ENCODE measurements around the gene SGCG.
"Not testable (repeated sequence)": the region's sequence is repeated elsewhere in the genome, so short reads cannot be mapped to it uniquely, and the experiment has no call there.

The SGCG gene

GRCh38 chr13:23288995-23289394 lies 108.2 kb downstream of the SGCG start:
- peak overlapping the region; percentile 46 for H3K4me3 ChIP-seq (ENCODE audit: low read length)
- no peaks in the 10 kb centered on the region for H3K36me3 ChIP-seq (ENCODE audit: control insufficient read depth, insufficient read depth, low read length, severe bottlenecking)
- H3K9ac ChIP-seq (ENCODE audit: low read length): no peak overlapping the region
- peaks cover 25% of the 10 kb centered on the region for H3K4me1 ChIP-seq (ENCODE audit: control insufficient read depth, insufficient read depth, low read length)
- H3K27me3 ChIP-seq (replicated peaks; ENCODE audit: control insufficient read depth, insufficient read depth, low read length): no peaks in the 10 kb centered on the region
- no peak for DNase-seq (ENCODE audit: low read depth)
- no peaks in the 10 kb centered on the region for H3K9me3 ChIP-seq (ENCODE audit: control insufficient read depth, low read length)

GRCh38 chr13:23289917-23290357 lies 109.2 kb downstream of the SGCG start:
- no peak overlapping the region for H3K4me3 ChIP-seq (ENCODE audit: low read length)

GRCh38 chr13:23292586-23292985 lies 111.8 kb downstream of the SGCG start:
- Histone ChIP-seq H3K27me3 (replicated peaks; ENCODE audit: control insufficient read depth, insufficient read depth, low read length) (no peaks in the 10 kb centered on the region), H3K4me1 (ENCODE audit: control insufficient read depth, insufficient read depth, low read length) (peaks cover 33% of the 10 kb centered on the region), H3K9me3 (ENCODE audit: control insufficient read depth, low read length) (no peaks in the 10 kb centered on the region), H3K9ac (ENCODE audit: low read length) (no peak overlapping the region), H3K4me3 (ENCODE audit: low read length) (no peak overlapping the region), H3K36me3 (ENCODE audit: control insufficient read depth, insufficient read depth, low read length, severe bottlenecking) (no peaks in the 10 kb centered on the region)
- DNase-seq (ENCODE audit: low read depth): peak; percentile 51

More at GRCh38 chr13:23289917-23290357, 109.2 kb downstream of the SGCG start:
- H3K27me3 ChIP-seq (replicated peaks; ENCODE audit: control insufficient read depth, insufficient read depth, low read length): no peaks in the 10 kb centered on the region
- peaks cover 33% of the 10 kb centered on the region for H3K4me1 ChIP-seq (ENCODE audit: control insufficient read depth, insufficient read depth, low read length)
- H3K9ac ChIP-seq (ENCODE audit: low read length): no peak overlapping the region
- no peaks in the 10 kb centered on the region for H3K36me3 ChIP-seq (ENCODE audit: control insufficient read depth, insufficient read depth, low read length, severe bottlenecking)
- no peaks in the 10 kb centered on the region for H3K9me3 ChIP-seq (ENCODE audit: control insufficient read depth, low read length)
- DNase-seq (ENCODE audit: low read depth): peak; percentile 12

GRCh38 chr13:23314837-23315236 lies 134.1 kb downstream of the SGCG start:
- DNase-seq (ENCODE audit: low read depth); H3K36me3 ChIP-seq (ENCODE audit: control insufficient read depth, insufficient read depth, low read length, severe bottlenecking); H3K9ac ChIP-seq (ENCODE audit: low read length); H3K9me3 ChIP-seq (ENCODE audit: control insufficient read depth, low read length); H3K27me3 ChIP-seq (replicated peaks; ENCODE audit: control insufficient read depth, insufficient read depth, low read length); H3K4me3 ChIP-seq (ENCODE audit: low read length): not testable (repeated sequence)
- peaks cover 11% of the 10 kb centered on the region for H3K4me1 ChIP-seq (ENCODE audit: control insufficient read depth, insufficient read depth, low read length)

GRCh38 chr13:23319883-23320224 lies 139.1 kb downstream of the SGCG start:
- H3K4me1 ChIP-seq (ENCODE audit: control insufficient read depth, insufficient read depth, low read length): peaks cover 36% of the 10 kb centered on the region
- peak overlapping the region; percentile 73 for H3K4me3 ChIP-seq (ENCODE audit: low read length)
- H3K36me3 ChIP-seq (ENCODE audit: control insufficient read depth, insufficient read depth, low read length, severe bottlenecking): no peaks in the 10 kb centered on the region
- H3K27me3 ChIP-seq (replicated peaks; ENCODE audit: control insufficient read depth, insufficient read depth, low read length): no peaks in the 10 kb centered on the region
- no peaks in the 10 kb centered on the region for H3K9me3 ChIP-seq (ENCODE audit: control insufficient read depth, low read length)
- peak overlapping the region; percentile 75 for H3K9ac ChIP-seq (ENCODE audit: low read length)
- no peak for DNase-seq (ENCODE audit: low read depth)

- no peak for DNase-seq (ENCODE audit: low read depth)
- Histone ChIP-seq H3K27me3 (replicated peaks; ENCODE audit: control insufficient read depth, insufficient read depth, low read length) (no peaks in the 10 kb centered on the region), H3K4me3 (ENCODE audit: low read length) (peak overlapping the region; percentile 78), H3K9ac (ENCODE audit: low read length) (peak overlapping the region; percentile 75), H3K36me3 (ENCODE audit: control insufficient read depth, insufficient read depth, low read length, severe bottlenecking) (no peaks in the 10 kb centered on the region), H3K4me1 (ENCODE audit: control insufficient read depth, insufficient read depth, low read length) (peaks cover 36% of the 10 kb centered on the region), H3K9me3 (ENCODE audit: control insufficient read depth, low read length) (no peaks in the 10 kb centered on the region)
Observed at GRCh38 chr13:23320926-23321534, 140.3 kb downstream of the SGCG start.

- Histone ChIP-seq H3K27me3 (replicated peaks; ENCODE audit: control insufficient read depth, insufficient read depth, low read length) (no peaks in the 10 kb centered on the region), H3K9me3 (ENCODE audit: control insufficient read depth, low read length) (no peaks in the 10 kb centered on the region), H3K9ac (ENCODE audit: low read length) (peak overlapping the region; percentile 75), H3K4me3 (ENCODE audit: low read length) (peak overlapping the region; percentile 78), H3K4me1 (ENCODE audit: control insufficient read depth, insufficient read depth, low read length) (peaks cover 36% of the 10 kb centered on the region), H3K36me3 (ENCODE audit: control insufficient read depth, insufficient read depth, low read length, severe bottlenecking) (no peaks in the 10 kb centered on the region)
- peak; percentile 98 for DNase-seq (ENCODE audit: low read depth)
Observed at GRCh38 chr13:23321535-23322241, 140.9 kb downstream of the SGCG start.

GRCh38 chr13:23322353-23323336 lies 141.9 kb downstream of the SGCG start:
- Histone ChIP-seq H3K27me3 (replicated peaks; ENCODE audit: control insufficient read depth, insufficient read depth, low read length) (no peaks in the 10 kb centered on the region), H3K4me3 (ENCODE audit: low read length) (peak overlapping the region; percentile 78), H3K9ac (ENCODE audit: low read length) (peak overlapping the region; percentile 75), H3K36me3 (ENCODE audit: control insufficient read depth, insufficient read depth, low read length, severe bottlenecking) (no peaks in the 10 kb centered on the region), H3K4me1 (ENCODE audit: control insufficient read depth, insufficient read depth, low read length) (peaks cover 36% of the 10 kb centered on the region), H3K9me3 (ENCODE audit: control insufficient read depth, low read length) (no peaks in the 10 kb centered on the region)
- no peak for DNase-seq (ENCODE audit: low read depth)

- DNase-seq (ENCODE audit: low read depth): no peak
- Histone ChIP-seq H3K4me3 (ENCODE audit: low read length) (no peak overlapping the region), H3K9me3 (ENCODE audit: control insufficient read depth, low read length) (no peaks in the 10 kb centered on the region)
Observed at GRCh38 chr13:23323946-23324709, 143.3 kb downstream of the SGCG start.

GRCh38 chr13:23325191-23325590 lies 144.4 kb downstream of the SGCG start:
- H3K4me3 ChIP-seq (ENCODE audit: low read length): no peak overlapping the region
- no peaks in the 10 kb centered on the region for H3K9me3 ChIP-seq (ENCODE audit: control insufficient read depth, low read length)
- no peak for DNase-seq (ENCODE audit: low read depth)
- peaks cover 22% of the 10 kb centered on the region for H3K4me1 ChIP-seq (ENCODE audit: control insufficient read depth, insufficient read depth, low read length)
- H3K9ac ChIP-seq (ENCODE audit: low read length): no peak overlapping the region
- no peaks in the 10 kb centered on the region for H3K36me3 ChIP-seq (ENCODE audit: control insufficient read depth, insufficient read depth, low read length, severe bottlenecking)
- H3K27me3 ChIP-seq (replicated peaks; ENCODE audit: control insufficient read depth, insufficient read depth, low read length): no peaks in the 10 kb centered on the region

More at GRCh38 chr13:23323946-23324709, 143.3 kb downstream of the SGCG start:
- H3K4me1 ChIP-seq (ENCODE audit: control insufficient read depth, insufficient read depth, low read length): peaks cover 33% of the 10 kb centered on the region
- no peaks in the 10 kb centered on the region for H3K36me3 ChIP-seq (ENCODE audit: control insufficient read depth, insufficient read depth, low read length, severe bottlenecking)
- H3K9ac ChIP-seq (ENCODE audit: low read length): no peak overlapping the region
- no peaks in the 10 kb centered on the region for H3K27me3 ChIP-seq (replicated peaks; ENCODE audit: control insufficient read depth, insufficient read depth, low read length)

Data from adipocyte (in vitro differentiated cells).